Body of pancreas (tissue), 4 donors: ENCODE measurements around the gene SLC41A3.

Source experiments
- POLR2A ChIP-seq, 3 donors: fragments of 450-650 bp; IDR thresholded peaks; one replicate each; pipeline ENCODE4 v1.6.1; 2016; ENCODE audit warnings: antibody characterized with exemption in 3 of 3, mild to moderate bottlenecking in 2 of 3
- TF ChIP-seq, protein P1 (sequence below), 7 experiments: fragments of 450-650 bp in 4 of 7; fragments of 200-600 bp in 3 of 7; sonication (generic) in 3 of 7; IDR thresholded peaks; one replicate each; pipeline ENCODE4 v1.5.1; 2016 to 2019; ENCODE audit warnings: antibody characterized with exemption in 7 of 7

DNA sequence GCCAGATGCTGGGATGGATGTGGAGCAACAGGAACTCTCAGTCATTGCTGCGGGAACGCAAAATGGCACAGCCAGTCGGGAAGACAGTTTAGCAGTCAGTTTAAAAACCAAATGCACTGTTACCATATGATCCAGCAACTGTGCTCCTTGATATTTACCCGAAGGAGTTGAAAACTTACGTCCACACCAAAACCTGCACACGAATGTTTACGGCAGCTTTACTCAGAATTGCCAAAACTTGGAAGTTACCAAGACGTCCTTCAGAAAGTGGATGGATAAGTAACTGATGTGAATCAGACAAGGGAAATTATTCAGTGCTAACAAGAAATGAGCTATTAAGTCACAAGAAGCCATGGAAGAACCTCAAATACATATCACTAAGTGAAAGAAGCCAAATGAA lies 36.1 kb upstream of the SLC41A3 start:
- TF ChIP-seq, protein P1, sequence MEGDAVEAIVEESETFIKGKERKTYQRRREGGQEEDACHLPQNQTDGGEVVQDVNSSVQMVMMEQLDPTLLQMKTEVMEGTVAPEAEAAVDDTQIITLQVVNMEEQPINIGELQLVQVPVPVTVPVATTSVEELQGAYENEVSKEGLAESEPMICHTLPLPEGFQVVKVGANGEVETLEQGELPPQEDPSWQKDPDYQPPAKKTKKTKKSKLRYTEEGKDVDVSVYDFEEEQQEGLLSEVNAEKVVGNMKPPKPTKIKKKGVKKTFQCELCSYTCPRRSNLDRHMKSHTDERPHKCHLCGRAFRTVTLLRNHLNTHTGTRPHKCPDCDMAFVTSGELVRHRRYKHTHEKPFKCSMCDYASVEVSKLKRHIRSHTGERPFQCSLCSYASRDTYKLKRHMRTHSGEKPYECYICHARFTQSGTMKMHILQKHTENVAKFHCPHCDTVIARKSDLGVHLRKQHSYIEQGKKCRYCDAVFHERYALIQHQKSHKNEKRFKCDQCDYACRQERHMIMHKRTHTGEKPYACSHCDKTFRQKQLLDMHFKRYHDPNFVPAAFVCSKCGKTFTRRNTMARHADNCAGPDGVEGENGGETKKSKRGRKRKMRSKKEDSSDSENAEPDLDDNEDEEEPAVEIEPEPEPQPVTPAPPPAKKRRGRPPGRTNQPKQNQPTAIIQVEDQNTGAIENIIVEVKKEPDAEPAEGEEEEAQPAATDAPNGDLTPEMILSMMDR (IDR thresholded peaks at IDR 0.05) = no peak
- TF ChIP-seq POLR2A (IDR thresholded peaks at IDR 0.05) = no peak
